NCI-H2029 treated with DMSO at 0.1 percent for 48 hours (cell line): ENCODE results near the gene FOXO4.
A peak's percentile ranks its signal among the peaks of the same experiment; 100 is the strongest.

Experiments used
- DNase-seq: peaks from one replicate; lab custom pipeline; 2025; lab: John Stamatoyannopoulos, UW

Gene FOXO4

GRCh38 chrX:71140440-71140839 is 44.8 kb downstream of the FOXO4 start:
- no peak for DNase-seq

GRCh38 chrX:71143508-71143907 is 47.9 kb downstream of the FOXO4 start:
- peak; percentile 6 for DNase-seq

DNA sequence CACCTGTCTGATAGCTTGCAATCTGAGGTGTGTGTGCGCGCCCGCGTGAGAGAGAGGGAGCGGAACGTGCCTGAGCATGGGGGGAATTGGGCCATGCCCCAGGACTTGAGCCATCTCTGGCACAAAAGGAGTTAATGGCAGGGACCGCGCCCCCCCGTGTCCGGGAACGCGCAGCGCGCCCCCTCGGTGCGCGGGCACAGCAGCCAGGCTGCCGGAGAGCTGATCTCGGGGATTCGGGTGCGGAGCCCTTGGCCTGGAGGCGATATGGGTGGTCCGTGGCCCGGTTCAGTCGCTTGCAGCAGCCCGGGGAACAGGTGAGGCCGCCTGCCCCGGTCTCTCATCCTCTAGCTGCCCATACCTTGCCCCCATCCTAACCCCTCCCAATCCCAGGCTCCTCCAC is 49.0 kb downstream of the FOXO4 start, which contains the start of gene NLGN3:
Gene NLGN3, plus strand, starts transcription at position 191 of the 400 bp plus-strand sequence. CDS start 2,909 bp downstream, outside the sequence.
- no peak for DNase-seq

GRCh38 chrX:71147496-71148277 is 52.0 kb downstream of the FOXO4 start:
- DNase-seq = no peak

GRCh38 chrX:71148278-71148663 is 52.6 kb downstream of the FOXO4 start:
- no peak for DNase-seq

- no peak for DNase-seq
These were observed 55.7 kb downstream of the FOXO4 start for GRCh38 chrX:71151366-71151765.
